Chondrocyte (in vitro differentiated cells): ENCODE measurements around the gene KLF5. TPM values are rescaled to one million over a fixed set of nuclear protein-coding genes. Genes with fewer than 3 reads are reported as not detected.

Experiments
- DNase-seq: peaks from one replicate; pipeline ENCODE4 v3.0.0; 2021; ENCODE audit warnings: mixed read lengths, low spot score
- H3K27ac Mint-ChIP-seq: one replicate; pipeline ENCODE4 v1.8.0; 2021; ENCODE audit warnings: mild to moderate bottlenecking, moderate library complexity, mixed read lengths; ENCODE audit not compliant: unreplicated experiment
- H3K27me3 Mint-ChIP-seq: 2 replicates; pipeline ENCODE4 v1.8.0; 2021; ENCODE audit warnings: low read depth, mixed read lengths
- H3K36me3 Mint-ChIP-seq: 2 replicates; pipeline ENCODE4 v1.8.0; 2021; ENCODE audit warnings: low read depth, mixed read lengths
- H3K4me1 Mint-ChIP-seq: 2 replicates; pipeline ENCODE4 v1.8.0; 2021; ENCODE audit warnings: low read depth, mild to moderate bottlenecking, mixed read lengths
- H3K4me3 Mint-ChIP-seq: one replicate; pipeline ENCODE4 v1.8.0; 2021; ENCODE audit warnings: mild to moderate bottlenecking, moderate library complexity, mixed read lengths; ENCODE audit not compliant: unreplicated experiment
- H3K9me3 Mint-ChIP-seq: 2 replicates; pipeline ENCODE4 v1.8.0; 2021; ENCODE audit warnings: low read depth, mixed read lengths
- total RNA-seq: library from RNA; stranded (reverse); gene quantifications from 3 replicates; pipeline ENCODE4 v1.2.1, GENCODE V29; 2021
- TF ChIP-seq, protein P1 (sequence below): fragments of 200-600 bp; sonication (generic); IDR thresholded peaks from 2 replicates; pipeline ENCODE4 v1.5.0; 2021; ENCODE audit warnings: antibody characterized with exemption, mild to moderate bottlenecking, moderate library complexity

KLF5 gene
- total RNA-seq, 1 donor from 2014 or later = 7.9 TPM

GRCh38 chr13:73082895-73083294 is 24.1 kb downstream of the KLF5 start:
- TF ChIP-seq, protein P1, sequence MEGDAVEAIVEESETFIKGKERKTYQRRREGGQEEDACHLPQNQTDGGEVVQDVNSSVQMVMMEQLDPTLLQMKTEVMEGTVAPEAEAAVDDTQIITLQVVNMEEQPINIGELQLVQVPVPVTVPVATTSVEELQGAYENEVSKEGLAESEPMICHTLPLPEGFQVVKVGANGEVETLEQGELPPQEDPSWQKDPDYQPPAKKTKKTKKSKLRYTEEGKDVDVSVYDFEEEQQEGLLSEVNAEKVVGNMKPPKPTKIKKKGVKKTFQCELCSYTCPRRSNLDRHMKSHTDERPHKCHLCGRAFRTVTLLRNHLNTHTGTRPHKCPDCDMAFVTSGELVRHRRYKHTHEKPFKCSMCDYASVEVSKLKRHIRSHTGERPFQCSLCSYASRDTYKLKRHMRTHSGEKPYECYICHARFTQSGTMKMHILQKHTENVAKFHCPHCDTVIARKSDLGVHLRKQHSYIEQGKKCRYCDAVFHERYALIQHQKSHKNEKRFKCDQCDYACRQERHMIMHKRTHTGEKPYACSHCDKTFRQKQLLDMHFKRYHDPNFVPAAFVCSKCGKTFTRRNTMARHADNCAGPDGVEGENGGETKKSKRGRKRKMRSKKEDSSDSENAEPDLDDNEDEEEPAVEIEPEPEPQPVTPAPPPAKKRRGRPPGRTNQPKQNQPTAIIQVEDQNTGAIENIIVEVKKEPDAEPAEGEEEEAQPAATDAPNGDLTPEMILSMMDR = no peak
- no peaks in the 10 kb centered on the region for H3K27me3 Mint-ChIP-seq
- peaks cover 6% of the 10 kb centered on the region for H3K9me3 Mint-ChIP-seq
- H3K36me3 Mint-ChIP-seq = no peaks in the 10 kb centered on the region
- no peaks in the 10 kb centered on the region for H3K4me1 Mint-ChIP-seq
- H3K4me3 Mint-ChIP-seq = no peak overlapping the region
- no peak overlapping the region for H3K27ac Mint-ChIP-seq
- no peak for DNase-seq

DNA sequence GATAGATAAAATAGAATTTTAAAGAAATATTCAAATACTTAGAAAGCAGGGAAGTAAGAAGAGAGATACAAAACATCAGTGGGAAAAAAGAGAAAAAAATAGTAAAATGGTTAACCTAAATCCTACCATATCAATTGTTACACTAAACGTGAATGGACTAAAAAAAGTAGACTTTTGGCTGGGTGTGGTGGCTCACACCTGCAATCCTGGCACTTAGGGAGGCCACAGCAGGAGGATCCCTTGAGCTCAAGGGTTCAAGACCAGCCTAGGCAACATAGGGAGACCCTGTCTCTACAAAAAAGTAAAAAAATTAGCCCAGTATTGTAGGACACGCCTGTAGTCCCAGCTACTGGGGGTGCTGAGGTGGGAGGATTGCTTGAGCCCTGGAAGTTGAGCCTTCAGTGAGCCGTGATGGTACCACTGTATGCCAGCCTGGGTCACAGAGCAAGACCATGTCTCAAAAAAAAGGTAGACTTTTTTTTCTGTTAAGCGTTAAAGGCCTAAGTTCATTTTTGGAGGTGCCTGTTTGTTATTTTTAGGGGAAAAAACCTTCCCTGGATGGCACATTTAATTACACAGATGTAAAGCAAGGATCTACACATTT is 29.6 kb downstream of the KLF5 start:
- H3K4me1 Mint-ChIP-seq = peaks cover 5% of the 10 kb centered on the region
- TF ChIP-seq, protein P1 = no peak
- no peaks in the 10 kb centered on the region for H3K36me3 Mint-ChIP-seq
- peaks cover 10% of the 10 kb centered on the region for H3K9me3 Mint-ChIP-seq
- no peaks in the 10 kb centered on the region for H3K27me3 Mint-ChIP-seq
- DNase-seq = no peak
- no peak overlapping the region for H3K27ac Mint-ChIP-seq
- no peak overlapping the region for H3K4me3 Mint-ChIP-seq

DNA sequence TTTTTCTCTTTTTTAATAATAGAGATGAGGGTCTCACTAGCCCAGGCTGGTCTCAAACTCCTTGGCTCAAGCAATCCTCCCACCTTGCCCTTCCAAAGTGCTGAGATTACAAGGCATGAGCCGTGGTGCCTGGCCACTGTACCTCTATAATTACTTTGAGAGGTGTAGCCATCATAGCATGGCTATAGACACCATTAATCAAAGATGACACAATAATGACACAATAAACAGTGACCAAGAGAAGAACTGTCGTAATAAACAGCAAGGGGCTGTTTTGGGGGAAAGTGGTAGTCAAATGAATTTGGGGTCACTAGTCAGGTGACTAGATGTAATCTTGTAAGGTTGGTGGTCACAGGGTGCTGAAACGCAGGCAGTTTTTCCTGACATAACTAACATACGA is 30.4 kb downstream of the KLF5 start:
- no peak overlapping the region for H3K4me3 Mint-ChIP-seq
- no peaks in the 10 kb centered on the region for H3K27me3 Mint-ChIP-seq
- no peak for DNase-seq
- H3K4me1 Mint-ChIP-seq = peaks cover 5% of the 10 kb centered on the region
- no peak overlapping the region for H3K27ac Mint-ChIP-seq
- TF ChIP-seq, protein P1 = no peak
- H3K36me3 Mint-ChIP-seq = no peaks in the 10 kb centered on the region
- H3K9me3 Mint-ChIP-seq = peaks cover 10% of the 10 kb centered on the region

- H3K9me3 Mint-ChIP-seq = peaks cover 10% of the 10 kb centered on the region
- H3K4me1 Mint-ChIP-seq = peaks cover 5% of the 10 kb centered on the region
- H3K4me3 Mint-ChIP-seq = no peak overlapping the region
- peak overlapping the region; percentile 36 for H3K27ac Mint-ChIP-seq
- H3K27me3 Mint-ChIP-seq = no peaks in the 10 kb centered on the region
- no peak for DNase-seq
- H3K36me3 Mint-ChIP-seq = no peaks in the 10 kb centered on the region
- TF ChIP-seq, protein P1 = no peak
Observed at GRCh38 chr13:73090116-73090822, 31.5 kb downstream of the KLF5 start.

- Mint-ChIP-seq H3K4me1 (peaks cover 5% of the 10 kb centered on the region), H3K9me3 (peaks cover 10% of the 10 kb centered on the region), H3K27me3 (no peaks in the 10 kb centered on the region), H3K27ac (no peak overlapping the region), H3K4me3 (no peak overlapping the region), H3K36me3 (no peaks in the 10 kb centered on the region)
- TF ChIP-seq, protein P1 = no peak
- DNase-seq = no peak
Observed at GRCh38 chr13:73090823-73091187, 32.0 kb downstream of the KLF5 start.
